T1000 (cell line): Measurements from ENCODE around the gene EFEMP1.

Experiments
- DNase-seq: peaks from one replicate; lab custom pipeline; 2025; ENCODE audit warnings: mixed read lengths; lab: John Stamatoyannopoulos, UW

The EFEMP1 gene

DNA sequence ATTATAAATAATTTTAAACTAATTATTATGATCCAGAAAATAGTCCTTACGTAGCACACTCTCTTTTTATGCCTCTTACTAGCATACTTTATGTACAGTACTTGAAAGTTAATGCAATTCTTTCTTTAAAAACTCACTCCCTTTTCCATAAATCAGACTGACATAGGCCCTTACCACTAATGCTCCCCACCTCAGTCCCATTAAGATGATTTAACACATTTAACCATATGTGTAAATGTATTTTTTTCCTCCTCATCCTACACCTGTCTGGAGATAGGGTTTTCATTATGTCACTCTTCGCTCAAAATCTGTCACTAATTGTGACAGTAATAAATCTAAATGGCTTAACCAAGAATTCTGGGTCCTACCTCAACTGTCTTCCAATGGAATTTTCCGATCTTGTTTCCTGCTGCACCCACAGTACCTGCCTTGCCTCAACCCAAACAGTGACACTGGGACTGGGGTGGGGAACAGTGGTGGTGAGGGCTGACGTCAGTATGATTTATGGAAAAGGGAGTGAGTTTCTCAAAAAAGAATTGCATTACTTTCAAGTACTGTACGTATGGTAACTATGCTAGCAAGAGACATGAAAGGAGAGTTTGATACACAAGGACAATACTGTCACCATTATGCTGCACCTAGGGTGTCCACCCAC is 25.1 kb downstream of the EFEMP1 start:
- no peak for DNase-seq

DNA sequence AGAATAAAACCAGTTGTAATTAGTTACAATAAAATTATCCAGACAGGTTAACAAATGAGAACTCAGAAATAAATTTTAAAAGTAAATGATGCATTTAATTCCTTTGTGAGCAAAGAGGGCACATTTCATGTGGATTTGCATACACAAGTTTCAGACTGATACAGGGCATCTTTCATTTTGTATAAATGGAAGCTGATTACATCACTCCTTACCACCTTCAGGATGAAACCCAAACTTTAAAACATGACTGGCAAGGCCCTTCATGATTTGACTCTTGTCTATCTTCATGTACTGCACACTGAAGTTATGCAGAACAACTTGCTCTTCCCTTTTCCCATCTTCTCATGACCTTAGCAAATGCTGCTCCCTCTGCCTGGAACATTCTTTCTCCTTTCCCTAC is 26.9 kb downstream of the EFEMP1 start:
- DNase-seq: no peak

DNA sequence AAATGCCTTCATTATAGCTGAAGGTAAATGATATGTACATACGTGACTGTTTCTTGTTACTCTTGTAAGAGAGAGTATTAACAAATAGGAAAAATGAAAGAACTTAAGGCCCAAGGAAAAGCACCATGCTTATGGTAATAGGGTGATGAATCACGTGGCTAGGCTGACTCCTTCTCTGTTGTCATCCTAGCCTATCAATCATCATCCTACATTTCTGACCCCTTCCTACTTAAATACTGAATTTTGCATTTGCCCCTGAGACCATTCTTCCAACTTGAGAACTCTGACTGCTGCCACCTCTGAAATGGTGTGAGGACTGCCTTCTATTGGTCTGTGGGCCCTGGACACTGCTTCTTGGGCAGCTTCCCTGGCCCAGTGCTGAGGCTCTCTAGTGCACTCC is 28.9 kb downstream of the EFEMP1 start:
- no peak for DNase-seq

DNA sequence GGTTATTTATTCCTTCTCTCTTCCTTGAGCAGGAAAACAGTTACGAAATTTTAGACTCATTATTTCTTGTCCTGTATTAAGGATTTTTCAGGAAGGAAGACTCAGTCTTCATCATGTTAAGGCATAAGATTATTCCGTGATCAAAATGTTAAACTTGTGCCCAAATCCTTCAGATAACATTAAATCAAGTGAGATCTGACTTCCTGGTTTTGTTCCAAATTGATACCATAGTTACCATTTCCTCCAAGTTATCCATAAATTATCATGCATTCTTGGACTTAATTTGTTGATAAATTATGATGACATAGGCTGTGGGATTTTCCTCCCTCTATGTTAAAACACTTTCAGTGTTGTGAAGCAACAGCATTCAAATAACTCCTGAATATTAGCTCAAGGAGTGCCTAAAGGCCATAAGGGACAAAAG is 31.9 kb downstream of the EFEMP1 start:
- DNase-seq: no peak

DNA sequence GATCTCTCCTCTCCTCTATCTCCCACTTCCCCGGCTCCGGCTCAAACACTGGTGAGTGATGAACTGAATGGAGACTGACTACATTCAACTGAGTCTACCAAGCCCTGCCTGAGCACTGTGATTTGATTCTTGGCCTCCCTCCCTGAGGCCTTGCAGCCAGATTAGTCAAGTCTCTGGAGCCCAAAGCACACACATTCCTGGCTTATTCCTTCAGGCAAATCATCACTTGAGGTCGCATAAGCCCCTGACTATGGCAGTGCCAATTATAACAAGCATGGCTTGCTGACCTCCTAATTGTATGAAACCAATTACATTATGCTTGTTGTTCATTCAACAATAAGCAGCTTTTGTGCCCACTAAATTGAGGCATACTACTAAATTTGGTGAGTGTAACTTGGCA is 34.6 kb downstream of the EFEMP1 start:
- peak; percentile 3 for DNase-seq

DNA sequence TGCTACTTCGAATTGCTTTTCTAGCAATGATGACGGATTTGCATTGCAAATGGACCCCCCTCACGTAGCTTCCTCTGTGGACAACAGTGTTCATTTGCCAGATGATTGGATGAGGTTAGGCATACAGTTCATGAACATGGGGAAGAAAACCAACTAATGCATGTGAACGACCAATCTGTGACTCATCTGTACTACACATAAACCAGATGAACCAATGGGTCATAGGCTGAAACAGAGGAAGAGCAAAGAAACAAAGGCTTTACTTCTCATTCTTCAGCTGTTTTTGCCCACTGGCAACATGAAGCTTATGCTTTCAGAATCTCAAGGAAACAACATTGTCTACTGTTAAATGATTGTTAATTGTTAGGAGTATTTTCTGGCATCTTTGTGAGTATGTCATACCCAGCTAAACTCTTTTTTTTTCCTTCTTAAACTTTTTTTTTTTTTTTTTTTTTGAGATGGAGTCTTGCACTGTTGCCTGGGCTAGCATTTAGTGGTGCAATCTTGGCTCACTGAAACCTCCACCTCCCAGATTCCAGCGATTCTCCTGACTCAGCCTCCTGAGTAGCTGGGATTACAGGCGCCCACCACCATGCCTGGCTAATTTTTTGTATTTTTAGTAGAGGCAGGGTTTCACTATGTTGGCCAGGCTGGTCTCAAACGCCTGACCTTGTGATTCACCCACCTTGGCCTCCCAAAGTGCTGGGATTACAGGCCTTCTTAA is 35.5 kb downstream of the EFEMP1 start:
- DNase-seq: no peak

GRCh38 chr2:55887351-55887750 is 36.2 kb downstream of the EFEMP1 start:
- DNase-seq: no peak

GRCh38 chr2:55885944-55886281 is 37.7 kb downstream of the EFEMP1 start:
- DNase-seq: no peak

DNA sequence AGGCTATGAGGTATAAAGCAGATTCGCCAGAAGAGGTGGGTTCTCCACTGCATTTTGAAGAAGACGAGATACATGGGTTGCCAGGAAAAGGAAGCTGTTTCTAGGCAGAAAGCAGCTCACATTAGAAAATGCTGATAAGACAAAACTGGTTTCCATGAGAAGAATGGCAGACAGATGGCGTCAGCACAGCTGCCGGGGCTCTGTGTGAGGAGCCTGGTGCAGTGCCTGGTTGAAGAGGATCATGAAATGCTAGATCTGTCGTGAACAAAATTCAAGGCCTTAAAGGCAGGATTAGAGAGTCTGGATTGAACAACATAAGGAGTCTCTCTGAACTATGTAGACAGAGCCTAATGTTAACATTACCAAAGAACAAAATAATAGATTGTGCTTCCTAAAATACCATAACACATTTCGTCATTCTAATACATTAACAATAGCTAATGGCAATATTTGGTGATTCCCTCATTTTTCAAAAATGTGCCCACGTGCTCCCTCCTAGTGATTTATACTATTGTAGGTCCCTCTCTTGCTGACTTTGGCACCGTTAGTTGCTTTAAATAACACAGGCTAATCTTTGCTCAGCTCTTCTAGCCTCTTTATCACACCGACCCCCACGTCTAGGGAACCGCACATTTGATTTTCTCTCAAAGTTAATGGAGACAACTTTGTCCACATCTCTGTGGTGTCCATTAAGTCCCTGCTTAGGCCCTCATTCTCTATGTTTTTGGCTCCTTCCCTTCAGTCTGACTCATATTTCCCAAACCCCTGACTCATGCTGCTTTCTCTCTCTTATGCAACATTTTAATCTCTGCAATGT is 38.2 kb downstream of the EFEMP1 start:
- DNase-seq: peak; percentile 24

DNA sequence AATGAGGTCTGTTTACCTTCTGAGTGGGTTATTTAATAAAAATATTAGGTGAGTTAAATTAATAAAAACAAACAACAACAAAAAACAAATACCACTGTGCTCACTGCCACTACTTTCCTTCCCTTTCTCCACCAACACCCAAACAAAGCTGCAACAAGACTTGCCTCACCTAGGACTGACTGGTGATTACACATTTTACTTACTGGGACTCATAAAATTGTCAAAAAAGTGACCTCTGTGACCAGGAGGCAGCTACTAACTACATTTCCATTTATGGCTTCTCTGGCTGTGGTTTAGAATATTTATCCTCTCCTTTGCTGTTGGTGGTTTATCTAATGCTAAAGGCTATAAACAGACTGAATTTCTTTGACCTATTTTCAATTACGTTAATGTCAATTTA is 39.8 kb downstream of the EFEMP1 start:
- DNase-seq: no peak

DNA sequence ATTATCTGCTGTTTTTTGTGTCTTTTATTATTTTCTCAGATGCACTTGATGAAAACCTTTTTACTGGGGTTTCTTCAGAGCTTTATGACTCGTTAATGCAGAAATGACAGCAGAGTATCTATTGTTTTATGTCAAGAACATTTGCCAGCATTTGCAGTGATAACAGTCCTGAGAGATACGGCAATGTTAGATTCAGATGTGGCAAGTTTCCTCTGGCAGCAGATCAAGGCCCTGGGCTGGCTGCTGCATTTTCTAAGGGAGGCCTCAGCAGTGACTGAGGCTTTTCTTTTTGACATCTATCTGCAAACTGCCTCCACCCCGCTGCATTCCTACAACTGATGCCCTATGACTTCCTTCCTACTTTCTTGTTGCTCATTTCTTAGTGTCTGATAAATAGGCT is 40.2 kb downstream of the EFEMP1 start:
- DNase-seq: no peak

DNA sequence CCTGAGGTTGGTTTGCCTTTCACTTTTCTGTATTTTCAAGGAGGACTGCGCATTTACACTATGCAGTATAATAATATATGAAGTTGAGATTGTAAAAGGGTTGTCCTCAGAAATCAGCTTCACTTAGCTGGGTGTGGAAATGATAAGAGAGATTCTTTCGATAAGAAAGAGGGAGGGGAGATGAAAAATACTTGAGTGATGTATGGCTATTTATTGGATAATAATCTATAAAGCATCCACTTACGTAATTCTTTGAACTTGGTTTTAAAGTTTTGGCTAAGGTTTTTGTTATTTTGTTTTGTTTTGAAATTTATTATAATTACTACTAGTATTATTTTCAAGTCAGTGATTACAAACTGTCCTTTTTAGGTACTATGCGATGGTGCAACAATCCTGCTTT is 40.6 kb downstream of the EFEMP1 start:
- no peak for DNase-seq

GRCh38 chr2:55880416-55881143 is 43.0 kb downstream of the EFEMP1 start:
- DNase-seq: no peak

DNA sequence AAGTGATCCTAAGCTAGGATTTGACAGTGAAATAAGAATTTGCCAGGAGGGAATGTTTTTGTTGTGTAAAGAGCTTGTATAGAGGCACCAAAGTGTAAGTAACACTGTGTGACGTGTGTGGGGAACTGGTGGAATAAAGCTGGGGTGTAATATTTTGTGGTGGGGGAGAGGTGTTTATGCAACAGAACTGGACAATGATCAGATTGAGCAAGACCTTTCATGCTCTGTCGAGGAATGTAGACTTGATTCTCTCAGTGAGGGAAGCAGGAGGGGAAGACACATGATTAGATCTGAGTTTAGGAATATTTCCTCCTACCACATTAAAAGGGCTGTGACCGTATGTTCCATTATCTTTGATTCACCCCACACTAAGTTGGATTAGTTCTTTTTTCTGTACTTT is 43.6 kb downstream of the EFEMP1 start:
- DNase-seq: no peak

- no peak for DNase-seq
These were observed 46.5 kb downstream of the EFEMP1 start for GRCh38 chr2:55877087-55877436.

DNA sequence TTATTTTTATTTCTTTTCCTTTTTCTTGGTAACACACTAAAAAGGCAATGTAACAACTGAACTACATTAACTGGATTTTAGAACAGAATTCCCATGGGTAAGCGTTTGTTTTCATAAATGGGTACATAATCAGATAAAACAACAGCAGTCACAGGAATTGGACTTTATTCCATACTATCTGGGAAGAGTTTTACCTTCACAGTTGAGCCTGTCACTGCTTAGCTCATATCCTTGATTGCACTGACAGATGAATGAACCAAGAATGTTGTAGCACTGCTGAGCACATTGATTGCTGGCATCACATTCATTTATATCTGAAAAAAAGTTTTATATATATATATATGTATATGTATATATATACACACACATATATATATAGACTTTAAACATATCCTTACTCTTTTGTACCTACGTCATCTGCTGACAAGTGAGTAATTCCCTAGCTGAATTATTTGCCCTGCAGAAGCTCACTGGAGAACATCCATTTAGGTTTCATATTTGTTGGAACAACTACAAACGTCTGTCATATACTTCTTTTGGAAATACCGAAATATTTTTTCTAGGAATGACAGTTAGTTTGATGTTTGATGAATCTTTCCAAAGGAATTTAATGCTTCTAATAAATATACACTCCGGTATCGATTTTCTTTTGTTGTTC is 47.0 kb downstream of the EFEMP1 start:
- DNase-seq: no peak

- DNase-seq: no peak
These were observed 48.0 kb downstream of the EFEMP1 start for GRCh38 chr2:55875434-55876135.

GRCh38 chr2:55874338-55874737 is 49.2 kb downstream of the EFEMP1 start:
- no peak for DNase-seq

GRCh38 chr2:55871637-55872036 is 51.9 kb downstream of the EFEMP1 start:
- DNase-seq: no peak

DNA sequence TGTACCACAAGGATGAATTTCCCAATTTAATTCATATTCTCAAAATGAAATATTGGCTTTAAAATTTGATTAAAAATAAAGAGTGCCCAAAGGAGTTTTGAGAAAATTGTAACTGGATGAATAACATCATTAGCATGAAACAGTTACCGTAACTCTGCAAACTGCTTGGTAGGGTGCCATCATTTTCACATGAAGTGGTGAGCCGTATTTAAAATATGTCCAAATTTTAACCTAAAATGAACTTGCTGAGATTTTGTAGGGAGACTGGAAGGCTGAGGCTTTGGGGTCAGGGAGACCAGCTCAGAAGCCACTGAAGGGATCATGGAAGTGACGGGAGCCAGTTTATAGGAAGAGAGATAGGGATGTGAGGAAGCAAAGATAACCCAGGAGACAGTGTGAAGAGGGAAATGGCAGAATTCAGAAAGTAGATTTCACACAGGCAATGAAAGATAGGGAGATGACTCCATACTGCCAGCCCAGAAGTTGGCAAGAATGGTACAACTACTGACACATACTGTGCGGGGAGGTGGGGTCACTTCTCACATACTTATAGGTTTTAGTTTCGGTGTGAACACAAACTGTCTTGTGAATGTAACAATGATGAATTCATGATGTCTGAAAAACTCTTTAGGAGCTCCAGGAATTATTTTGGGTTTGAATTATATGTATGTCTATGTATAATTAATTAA is 53.8 kb downstream of the EFEMP1 start:
- DNase-seq: no peak
